22Rv1 (cell line): ENCODE data around the gene DYNC1LI2.
"Not testable (repeated sequence)": the region's sequence is repeated elsewhere in the genome, so short reads cannot be mapped to it uniquely, and the experiment has no call there.

ENCODE experiments used
- H3K27ac ChIP-seq: fragments of 450-650 bp; 2 replicates; pipeline ENCODE4 v1.5.1; 2017
- CTCF ChIP-seq: fragments of 450-650 bp; IDR thresholded peaks from 2 replicates; pipeline ENCODE4 v1.5.1; 2017; ENCODE audit warnings: mild to moderate bottlenecking
- ZFX ChIP-seq: fragments of 450-650 bp; IDR thresholded peaks from 2 replicates; pipeline ENCODE4 v1.6.1; 2017; ENCODE audit warnings: antibody characterized with exemption, borderline replicate concordance

The DYNC1LI2 gene

GRCh38 chr16:66751303-66751991 is at the start of gene DYNC1LI2:
Gene DYNC1LI2 (minus strand): TSS chr16:66751609. CDS start chr16:66751591, 18 bp downstream.
- TF ChIP-seq ZFX (no peak), CTCF (peak; percentile 99)
- peak within 1 kb of the TSS; percentile 77 for H3K27ac ChIP-seq

- H3K27ac ChIP-seq: no peak overlapping the region
- TF ChIP-seq CTCF: no peak
- no peak for TF ChIP-seq ZFX
Observed at GRCh38 chr16:66800856-66801255, 49.4 kb upstream of the DYNC1LI2 start.

- H3K27ac ChIP-seq: no peak overlapping the region
- TF ChIP-seq ZFX: no peak
- TF ChIP-seq CTCF: no peak
Observed at GRCh38 chr16:66798161-66798560, 46.8 kb upstream of the DYNC1LI2 start.

- H3K27ac ChIP-seq: not testable (repeated sequence)
Observed at GRCh38 chr16:66793984-66794383, 42.6 kb upstream of the DYNC1LI2 start.

- no peak overlapping the region for H3K27ac ChIP-seq
- TF ChIP-seq CTCF (no peak), ZFX (no peak)
Observed at GRCh38 chr16:66790130-66790733, 38.8 kb upstream of the DYNC1LI2 start.

DNA sequence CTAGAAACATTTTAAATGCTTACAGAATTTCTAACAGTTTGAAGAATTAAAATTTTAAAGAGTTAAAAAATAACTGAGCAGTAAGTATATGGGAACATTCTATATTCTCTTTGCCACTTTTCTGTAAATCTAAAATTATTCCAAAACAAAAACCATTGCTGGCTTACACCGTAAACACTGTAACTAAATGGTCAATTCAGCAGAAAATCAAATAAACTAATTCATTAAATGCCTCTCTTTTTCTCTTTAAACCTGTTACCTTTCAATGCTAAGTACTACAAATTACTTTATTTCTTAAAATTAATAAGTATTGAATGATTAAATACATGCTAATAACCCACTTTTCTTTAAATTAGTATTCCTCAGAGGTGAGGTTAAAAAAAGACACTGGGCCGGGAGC is 36.0 kb upstream of the DYNC1LI2 start:
- no peak overlapping the region for H3K27ac ChIP-seq
- TF ChIP-seq CTCF: no peak
- TF ChIP-seq ZFX: no peak

GRCh38 chr16:66786551-66786950 is 35.1 kb upstream of the DYNC1LI2 start:
- no peak overlapping the region for H3K27ac ChIP-seq
- no peak for TF ChIP-seq ZFX
- TF ChIP-seq CTCF: no peak
